CD4-positive, alpha-beta T cell treated with Interleukin-12 subunit alpha and Interleukin-12 subunit beta, for 1 hour (primary cell): Measurements from ENCODE around the gene SLC38A9.
"Not testable (repeated sequence)": the region's sequence is repeated elsewhere in the genome, so short reads cannot be mapped to it uniquely, and the experiment has no call there.

Experiments
- DNase-seq: peaks from one replicate; pipeline ENCODE4 v3.0.0-alpha.2; 2020

The SLC38A9 gene

DNA sequence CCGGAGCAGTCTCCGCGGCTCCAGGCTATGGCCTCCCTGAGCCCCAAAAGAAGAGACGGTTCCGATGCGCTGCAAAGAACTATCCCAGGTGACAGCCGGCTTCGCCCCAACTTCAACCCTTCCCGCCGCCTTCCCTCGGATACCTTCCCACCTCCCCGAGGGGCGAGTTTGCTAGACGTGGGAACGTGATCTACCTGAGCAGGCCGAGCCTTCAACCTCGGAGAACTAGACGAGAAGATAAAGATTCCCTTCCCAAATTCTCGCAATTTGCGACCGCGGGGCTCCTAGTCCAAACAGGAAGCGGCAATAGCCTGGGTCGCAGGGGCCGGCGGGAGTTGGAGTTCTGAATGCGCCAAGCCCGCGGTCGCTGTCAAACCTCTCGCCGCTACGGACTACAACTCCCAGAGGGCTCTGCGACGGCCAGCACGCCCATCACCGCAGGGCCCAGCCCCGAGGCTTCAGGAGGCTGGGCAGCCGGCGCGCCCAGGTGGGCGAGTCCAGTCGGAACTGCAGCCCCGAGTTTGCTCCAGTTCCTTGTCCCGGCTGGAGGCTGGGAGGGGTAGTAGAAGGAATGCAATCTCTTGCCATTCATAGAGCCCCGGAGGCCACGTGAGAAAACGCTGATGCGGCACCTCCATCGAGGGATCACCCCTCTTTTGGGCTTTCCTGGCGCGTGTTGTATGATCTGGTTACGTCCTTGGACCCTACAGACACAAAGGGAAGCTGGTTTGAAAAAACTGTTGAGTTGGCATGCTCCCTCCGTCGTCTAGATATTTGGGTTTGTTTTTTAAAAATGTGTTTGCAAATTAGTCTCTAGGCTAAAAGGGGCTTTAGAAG, at the start of gene SLC38A9:
SLC38A9 (minus strand) TSS at position 302 of the 837 bp plus-strand sequence. CDS start 14,366 bp downstream, outside the sequence.
- DNase-seq: peak; percentile 91

GRCh38 chr5:55761721-55762120, 49.6 kb upstream of the SLC38A9 start:
- DNase-seq: not testable (repeated sequence)

DNA sequence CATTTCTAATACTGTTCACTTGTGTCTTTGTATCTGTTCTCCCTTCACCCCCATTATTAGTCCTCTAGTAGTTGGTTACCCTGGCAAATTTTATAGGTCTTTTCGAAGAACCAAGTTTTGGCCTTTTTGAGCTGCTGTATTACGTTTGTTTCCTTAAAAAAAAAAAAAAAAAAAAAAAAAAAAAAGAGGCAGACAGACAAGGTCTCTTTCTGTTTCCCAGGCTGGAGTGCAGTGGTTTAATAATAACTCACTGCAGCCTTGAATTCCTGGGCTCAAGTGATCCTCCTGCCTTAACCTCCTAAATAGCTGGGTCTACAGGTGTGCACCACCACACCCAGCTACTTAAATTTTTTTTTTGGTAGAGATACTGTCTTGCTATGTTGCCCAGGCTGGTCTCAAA, 46.6 kb upstream of the SLC38A9 start:
- no peak for DNase-seq

- no peak for DNase-seq
These were observed 46.1 kb upstream of the SLC38A9 start for GRCh38 chr5:55758231-55758630.

GRCh38 chr5:55750499-55750898, 38.4 kb upstream of the SLC38A9 start:
- no peak for DNase-seq

- DNase-seq: no peak
These were observed 37.9 kb upstream of the SLC38A9 start for GRCh38 chr5:55750063-55750462.

DNA sequence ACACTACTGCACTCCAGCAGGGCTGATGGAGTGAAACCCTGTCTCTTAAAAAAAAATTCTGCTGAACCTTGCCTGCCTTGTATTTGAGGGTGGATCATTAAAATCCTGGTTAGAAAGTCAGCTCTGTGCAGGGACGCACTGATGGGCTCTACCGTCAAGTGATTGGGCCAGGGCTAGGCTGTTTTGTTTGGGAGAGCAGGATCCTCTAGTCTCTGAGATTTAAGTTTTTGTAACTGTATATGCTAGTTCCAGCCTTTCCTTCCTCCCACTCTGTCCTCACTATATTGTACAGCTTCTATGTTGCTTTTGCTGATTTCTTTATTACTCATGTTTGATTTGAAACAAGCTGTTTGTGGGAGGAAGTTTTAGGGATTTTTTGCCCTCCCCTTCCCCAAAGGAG, 37.3 kb upstream of the SLC38A9 start:
- no peak for DNase-seq

- no peak for DNase-seq
These were observed 35.7 kb upstream of the SLC38A9 start for GRCh38 chr5:55747778-55748318.

DNA sequence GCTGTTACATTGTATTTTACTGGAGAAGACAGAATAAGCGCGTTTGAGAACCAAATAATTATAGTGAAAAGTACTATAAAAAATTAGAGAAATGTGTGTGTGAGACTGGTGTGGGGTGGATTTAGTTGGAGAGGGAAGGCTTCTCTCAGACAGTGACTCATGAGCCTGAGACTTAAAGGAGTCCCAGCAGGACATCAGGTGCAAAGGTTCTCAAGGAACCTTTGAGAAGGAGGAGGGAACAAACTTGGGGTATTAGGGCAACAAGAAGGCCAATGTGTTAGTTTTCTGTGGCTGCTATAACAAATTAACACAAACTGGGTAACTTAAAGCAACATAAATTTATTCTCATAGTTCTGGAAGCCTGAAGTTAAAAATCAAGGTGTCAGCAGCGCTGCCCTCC, 30.7 kb upstream of the SLC38A9 start:
- no peak for DNase-seq

- DNase-seq: no peak
These were observed 25.7 kb upstream of the SLC38A9 start, which contains the start of gene DDX4 for GRCh38 chr5:55737793-55738192. Gene DDX4, plus strand, starts transcription at chr5:55738061. Its CDS starts 903 bp downstream, at chr5:55738964.

- no peak for DNase-seq
These were observed 22.5 kb upstream of the SLC38A9 start for GRCh38 chr5:55734658-55735057.

DNA sequence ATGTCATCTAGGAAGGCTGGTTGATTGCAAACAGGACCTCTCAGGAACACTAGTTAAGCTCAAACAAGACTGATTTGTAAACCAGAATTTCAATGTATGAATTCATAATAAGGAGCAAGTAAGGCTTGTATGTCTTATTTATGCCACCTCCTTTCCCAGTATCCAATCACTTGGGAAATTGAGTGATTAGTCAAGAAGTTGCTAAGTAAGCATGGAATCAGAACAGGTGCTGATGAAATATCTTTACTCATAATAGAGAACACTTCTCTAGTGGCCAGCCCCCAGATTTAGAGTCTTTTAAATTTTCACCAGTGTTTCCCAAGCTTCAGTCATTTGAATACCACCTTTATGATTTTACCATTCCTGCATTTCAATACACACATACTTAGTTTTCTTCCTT, 20.5 kb upstream of the SLC38A9 start:
- DNase-seq: no peak

GRCh38 chr5:55731848-55732247, 19.7 kb upstream of the SLC38A9 start:
- no peak for DNase-seq

GRCh38 chr5:55724281-55724680, 12.2 kb upstream of the SLC38A9 start:
- DNase-seq: no peak

DNA sequence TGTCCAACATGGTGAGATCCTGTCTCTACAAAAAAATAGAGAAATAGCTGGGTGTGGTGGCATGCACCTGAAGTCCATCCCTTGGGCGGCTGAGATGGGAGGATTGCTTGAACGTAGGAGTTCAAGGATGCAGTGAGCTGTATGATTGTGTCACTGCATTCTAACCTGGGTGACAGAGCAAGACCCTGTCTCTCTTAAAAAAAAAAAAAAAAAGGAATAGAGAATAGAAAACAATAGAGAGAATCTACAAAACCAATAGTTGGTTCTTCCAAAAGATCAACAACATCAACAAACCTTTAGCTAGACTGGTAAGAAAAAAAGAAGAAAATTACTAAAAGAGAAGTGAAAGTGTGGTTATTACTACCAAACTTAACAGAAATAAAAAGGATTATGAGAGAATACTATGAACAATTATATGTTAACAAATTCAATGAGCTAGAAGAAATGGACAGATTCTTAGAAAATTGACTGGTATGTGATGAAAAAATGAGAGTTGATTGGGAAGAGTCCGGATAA, 8.1 kb upstream of the SLC38A9 start:
- no peak for DNase-seq

GRCh38 chr5:55719026-55719425, 6.9 kb upstream of the SLC38A9 start:
- DNase-seq: not testable (repeated sequence)

- no peak for DNase-seq
These were observed 3.5 kb upstream of the SLC38A9 start for GRCh38 chr5:55715519-55716078.

GRCh38 chr5:55714749-55715148, 2.6 kb upstream of the SLC38A9 start:
- no peak for DNase-seq

GRCh38 chr5:55714339-55714738, 2.2 kb upstream of the SLC38A9 start:
- no peak for DNase-seq

DNA sequence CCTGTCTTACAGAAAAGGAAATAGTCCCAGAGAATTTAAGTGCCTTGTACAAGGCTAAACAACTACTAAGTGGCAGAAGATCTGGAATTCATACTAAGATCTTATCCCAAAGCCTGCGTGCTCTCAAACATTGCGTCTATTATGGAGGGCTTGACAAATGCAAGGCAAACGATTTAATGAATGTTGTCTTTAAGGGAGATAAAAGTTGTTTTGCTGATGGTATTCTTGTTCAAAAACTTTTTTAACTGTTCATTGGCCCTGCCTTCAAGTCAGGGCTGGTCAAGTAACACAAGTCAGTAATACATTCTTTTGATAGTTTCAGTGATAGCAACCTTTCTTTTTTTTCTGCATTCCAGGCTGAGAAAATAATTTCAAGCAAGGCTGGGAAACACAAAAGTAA, 1.7 kb upstream of the SLC38A9 start:
- DNase-seq: no peak

DNA sequence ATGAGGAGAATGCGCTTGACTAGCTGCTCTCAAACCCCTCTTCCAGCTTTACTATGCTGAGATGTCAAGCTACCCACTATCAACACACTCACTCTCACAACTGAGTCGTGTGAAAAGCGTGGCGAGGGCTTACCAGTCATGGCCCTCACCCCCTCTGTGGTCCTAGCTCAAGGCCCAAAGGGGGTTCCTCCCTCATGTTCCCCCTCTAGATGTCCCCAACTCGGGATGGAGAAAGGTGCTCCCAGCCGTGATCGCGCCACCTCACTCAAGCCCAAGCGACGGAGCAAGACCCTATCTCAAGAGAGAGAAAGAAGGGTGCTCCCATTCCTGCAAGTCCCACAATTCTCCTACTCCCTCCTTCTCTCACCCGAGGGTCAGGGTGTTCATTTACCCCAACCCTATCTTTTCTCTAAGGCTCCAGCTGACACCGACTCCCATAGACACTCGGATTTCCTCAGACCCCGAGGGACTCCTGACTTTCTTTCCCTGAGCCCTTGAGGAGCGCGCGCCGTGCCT, 559 bp downstream of the SLC38A9 start:
- DNase-seq: no peak

DNA sequence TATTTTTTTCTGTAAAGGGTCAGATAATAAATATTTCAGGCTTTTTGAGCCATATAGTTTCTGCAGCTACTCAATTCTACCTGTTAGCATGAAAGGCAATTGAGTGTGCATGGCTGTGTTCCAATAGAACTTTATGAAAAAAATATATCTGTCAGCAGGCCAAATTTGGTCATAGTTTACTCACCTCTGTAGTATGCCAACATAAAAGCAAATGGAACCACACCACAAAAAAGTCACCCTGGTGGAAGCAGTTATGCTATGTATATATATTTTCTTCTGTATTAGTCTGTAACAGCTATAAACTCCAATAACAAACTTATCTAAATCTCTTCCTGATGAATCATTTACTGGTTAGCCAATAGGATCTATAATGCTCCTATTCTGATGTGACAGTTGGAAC, 3.4 kb downstream of the SLC38A9 start:
- no peak for DNase-seq

- DNase-seq: no peak
These were observed 5.9 kb downstream of the SLC38A9 start for GRCh38 chr5:55706230-55706629.
